Measurements from ENCODE around the gene RHOH. TPM values are rescaled to one million over a fixed set of nuclear protein-coding genes. Genes with fewer than 3 reads are reported as not detected.
A peak's percentile ranks its signal among the peaks of the same experiment; 100 is the strongest.

RHOH gene
- total RNA-seq, 1 donor from 2014 or later, result not detected

GRCh38 chr4:40265910-40266274 lies 69.1 kb downstream of the RHOH start:
- H3K4me3 Mint-ChIP-seq (ENCODE audit: unreplicated experiment), result no peak overlapping the region
- H3K27me3 Mint-ChIP-seq (ENCODE audit: low read depth, unreplicated experiment), result no peaks in the 10 kb centered on the region
- no peak overlapping the region for H3K9ac ChIP-seq (ENCODE audit: low read length)
- H3K9me3 Mint-ChIP-seq (ENCODE audit: unreplicated experiment), result no peaks in the 10 kb centered on the region
- DNase-seq (ENCODE audit: low read depth) (no peak), FAIRE-seq (no peak)
- no peaks in the 10 kb centered on the region for H3K36me3 ChIP-seq (ENCODE audit: insufficient read depth, low read length)
- H3K4me1 ChIP-seq (ENCODE audit: insufficient read depth, low read length), result no peaks in the 10 kb centered on the region
- no peaks in the 10 kb centered on the region for H3K36me3 Mint-ChIP-seq (ENCODE audit: low read depth, unreplicated experiment)
- H3K4me2 ChIP-seq (ENCODE audit: low read length), result no peak overlapping the region
- H3K9me3 ChIP-seq (ENCODE audit: insufficient read depth, low read depth, low read length), result no peaks in the 10 kb centered on the region
- H3K27ac Mint-ChIP-seq (ENCODE audit: unreplicated experiment), result peak overlapping the region; percentile 48
- no peaks in the 10 kb centered on the region for H3K27me3 ChIP-seq (ENCODE audit: insufficient read depth, low read length)
- no peak overlapping the region for H2AFZ ChIP-seq (ENCODE audit: low read depth, low read length)
- no peak overlapping the region for H3K4me3 ChIP-seq (ENCODE audit: insufficient read depth, low read depth, low read length)
- peaks cover 35% of the 10 kb centered on the region for H3K4me1 Mint-ChIP-seq (ENCODE audit: low read depth, unreplicated experiment)
- no peak overlapping the region for H3K27ac ChIP-seq (ENCODE audit: low read depth, low read length)
- TF ChIP-seq EZH2 (IDR thresholded peaks at IDR 0.05; ENCODE audit: insufficient read depth, low read length), result no peak
- no peak for TF ChIP-seq CTCF (IDR thresholded peaks at IDR 0.05; ENCODE audit: insufficient read depth, low read depth, low read length)
- no peaks in the 10 kb centered on the region for H3K79me2 ChIP-seq (ENCODE audit: insufficient read depth, low read length)
- H4K20me1 ChIP-seq (ENCODE audit: insufficient read depth, low read length), result no peaks in the 10 kb centered on the region

- no peak for FAIRE-seq
- TF ChIP-seq EZH2 (IDR thresholded peaks at IDR 0.05; ENCODE audit: insufficient read depth, low read length), result no peak
- no peak for TF ChIP-seq CTCF (IDR thresholded peaks at IDR 0.05; ENCODE audit: insufficient read depth, low read depth, low read length)
Observed at GRCh38 chr4:40269133-40269532, 72.3 kb downstream of the RHOH start.

GRCh38 chr4:40270609-40271008 lies 73.8 kb downstream of the RHOH start:
- Histone ChIP-seq H3K4me1 (ENCODE audit: insufficient read depth, low read length) (no peaks in the 10 kb centered on the region), H4K20me1 (ENCODE audit: insufficient read depth, low read length) (no peaks in the 10 kb centered on the region), H2AFZ (ENCODE audit: low read depth, low read length) (no peak overlapping the region), H3K9me3 (ENCODE audit: insufficient read depth, low read depth, low read length) (no peaks in the 10 kb centered on the region), H3K36me3 (ENCODE audit: insufficient read depth, low read length) (no peaks in the 10 kb centered on the region), H3K27ac (ENCODE audit: low read depth, low read length) (no peak overlapping the region), H3K27me3 (ENCODE audit: insufficient read depth, low read length) (no peaks in the 10 kb centered on the region), H3K9ac (ENCODE audit: low read length) (no peak overlapping the region), H3K79me2 (ENCODE audit: insufficient read depth, low read length) (no peaks in the 10 kb centered on the region), H3K4me2 (ENCODE audit: low read length) (no peak overlapping the region), H3K4me3 (ENCODE audit: insufficient read depth, low read depth, low read length) (no peak overlapping the region)
- DNase-seq (ENCODE audit: low read depth) (no peak), FAIRE-seq (no peak)
- Mint-ChIP-seq H3K4me1 (ENCODE audit: low read depth, unreplicated experiment) (peaks cover 21% of the 10 kb centered on the region), H3K27me3 (ENCODE audit: low read depth, unreplicated experiment) (peaks cover 4% of the 10 kb centered on the region), H3K9me3 (ENCODE audit: unreplicated experiment) (no peaks in the 10 kb centered on the region), H3K36me3 (ENCODE audit: low read depth, unreplicated experiment) (no peaks in the 10 kb centered on the region), H3K4me3 (ENCODE audit: unreplicated experiment) (no peak overlapping the region), H3K27ac (ENCODE audit: unreplicated experiment) (no peak overlapping the region)
- TF ChIP-seq EZH2 (IDR thresholded peaks at IDR 0.05; ENCODE audit: insufficient read depth, low read length) (no peak), CTCF (IDR thresholded peaks at IDR 0.05; ENCODE audit: insufficient read depth, low read depth, low read length) (no peak)

More at GRCh38 chr4:40269133-40269532, 72.3 kb downstream of the RHOH start:
- Mint-ChIP-seq H3K9me3 (ENCODE audit: unreplicated experiment) (no peaks in the 10 kb centered on the region), H3K27me3 (ENCODE audit: low read depth, unreplicated experiment) (no peaks in the 10 kb centered on the region), H3K4me3 (ENCODE audit: unreplicated experiment) (no peak overlapping the region), H3K27ac (ENCODE audit: unreplicated experiment) (no peak overlapping the region), H3K36me3 (ENCODE audit: low read depth, unreplicated experiment) (no peaks in the 10 kb centered on the region), H3K4me1 (ENCODE audit: low read depth, unreplicated experiment) (peaks cover 32% of the 10 kb centered on the region)
- DNase-seq (ENCODE audit: low read depth), result no peak
- no peak overlapping the region for H3K9ac ChIP-seq (ENCODE audit: low read length)
- H3K4me3 ChIP-seq (ENCODE audit: insufficient read depth, low read depth, low read length), result no peak overlapping the region
- H3K27ac ChIP-seq (ENCODE audit: low read depth, low read length), result no peak overlapping the region
- no peaks in the 10 kb centered on the region for H3K79me2 ChIP-seq (ENCODE audit: insufficient read depth, low read length)
- H3K4me1 ChIP-seq (ENCODE audit: insufficient read depth, low read length), result no peaks in the 10 kb centered on the region
- no peaks in the 10 kb centered on the region for H4K20me1 ChIP-seq (ENCODE audit: insufficient read depth, low read length)
- no peak overlapping the region for H3K4me2 ChIP-seq (ENCODE audit: low read length)
- no peaks in the 10 kb centered on the region for H3K9me3 ChIP-seq (ENCODE audit: insufficient read depth, low read depth, low read length)
- no peak overlapping the region for H2AFZ ChIP-seq (ENCODE audit: low read depth, low read length)
- H3K36me3 ChIP-seq (ENCODE audit: insufficient read depth, low read length), result no peaks in the 10 kb centered on the region
- no peaks in the 10 kb centered on the region for H3K27me3 ChIP-seq (ENCODE audit: insufficient read depth, low read length)

Measured in astrocyte (in vitro differentiated cells and primary cell).